ENCODE data around the gene MGAT4A.

MGAT4A gene

DNA sequence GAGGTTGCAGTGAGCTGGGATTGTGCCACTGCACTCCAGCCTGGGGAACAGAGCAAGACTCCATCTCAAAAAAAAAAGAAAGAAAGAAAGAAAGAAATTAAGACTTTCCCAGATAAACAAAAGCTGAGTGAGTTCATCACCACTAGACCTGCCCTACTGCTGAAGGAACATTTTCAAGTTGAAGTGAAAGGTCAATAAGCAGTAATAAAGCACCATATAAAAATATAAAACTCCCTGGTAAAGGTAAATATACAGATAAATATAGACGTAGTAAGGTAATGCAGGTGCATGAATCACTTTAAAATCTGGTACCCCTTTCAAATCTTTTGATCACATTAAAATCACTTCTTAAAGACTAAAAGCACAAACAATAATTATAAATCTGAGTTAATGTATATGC, 79.9 kb downstream of the MGAT4A start:
- DNase-seq = no peak

DNA sequence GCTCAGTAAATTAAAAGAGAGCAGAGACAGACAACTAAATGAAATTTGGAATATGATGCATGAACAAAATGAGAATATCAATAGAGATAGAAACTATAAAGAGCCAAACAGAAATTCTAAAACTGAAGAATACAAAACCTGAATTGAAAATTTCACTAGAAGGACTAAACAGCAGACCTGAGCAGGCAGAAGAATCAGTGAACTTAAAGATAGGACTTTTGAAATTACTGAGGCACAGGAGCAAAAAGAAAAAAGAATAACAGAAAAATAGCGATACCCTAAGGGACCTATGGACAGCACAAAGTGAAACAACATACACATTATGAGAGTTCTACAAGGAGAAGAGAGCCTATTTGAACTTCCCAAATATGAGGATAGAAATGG, 80.9 kb downstream of the MGAT4A start:
- DNase-seq = no peak

DNA sequence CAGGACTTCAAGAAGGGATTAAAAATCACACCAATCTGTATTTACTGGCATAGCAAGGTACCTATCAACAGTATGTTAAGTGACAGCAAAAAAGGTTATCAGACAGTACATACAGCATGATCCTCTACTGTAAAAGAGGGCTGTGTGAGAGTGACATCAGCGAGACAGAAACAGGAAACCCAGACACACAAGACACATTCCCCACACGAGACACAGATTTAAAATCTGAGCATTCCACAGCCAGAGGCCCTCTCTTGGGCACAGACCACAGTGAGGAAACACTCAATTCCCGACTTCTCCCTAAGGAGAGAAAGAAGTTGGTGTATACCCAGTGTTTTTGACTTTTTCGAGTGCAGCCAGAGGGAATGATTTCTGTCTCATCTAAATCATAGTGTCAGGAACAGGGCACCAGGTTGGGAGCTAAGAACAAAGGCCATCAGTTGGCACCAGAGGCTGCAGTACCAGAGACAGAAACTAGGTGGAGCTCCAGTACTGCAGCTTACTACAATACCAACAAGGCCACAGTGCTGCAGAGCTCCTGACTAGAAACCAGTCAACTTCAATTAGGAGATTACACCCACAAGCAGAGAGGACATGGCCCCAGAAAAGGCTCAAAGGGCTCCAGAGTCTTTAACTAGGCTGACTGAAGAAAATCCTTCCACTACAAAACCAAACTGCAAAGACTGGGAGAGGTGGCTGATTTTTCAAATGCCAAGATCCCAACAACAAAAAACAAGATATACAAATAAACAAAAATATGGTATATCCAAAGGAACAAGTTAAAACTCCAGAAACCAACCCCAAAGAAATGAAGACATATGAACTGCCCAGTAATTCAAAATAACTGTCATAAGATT, 81.6 kb downstream of the MGAT4A start:
- DNase-seq = peak; percentile 39 to 81

DNA sequence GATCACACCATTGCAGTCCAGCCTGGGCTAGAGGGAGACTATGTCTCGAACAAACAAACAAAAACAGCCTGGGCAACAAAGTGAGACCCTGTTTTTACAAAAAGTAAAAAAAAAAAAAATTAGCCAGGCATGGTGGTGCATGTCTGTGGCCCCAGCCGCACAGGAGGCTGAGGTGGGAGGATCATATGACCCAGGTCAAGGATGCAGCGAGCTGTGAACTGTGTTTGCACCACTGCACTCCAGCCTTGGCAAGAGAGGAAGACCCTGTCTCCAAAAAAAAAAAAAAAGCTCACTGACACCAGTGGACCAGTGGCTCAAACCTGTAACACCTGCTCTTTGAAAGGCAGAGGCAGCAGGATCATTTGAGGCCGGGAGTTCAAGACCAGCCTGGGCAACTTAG, 82.5 kb downstream of the MGAT4A start:
- DNase-seq = no peak

DNA sequence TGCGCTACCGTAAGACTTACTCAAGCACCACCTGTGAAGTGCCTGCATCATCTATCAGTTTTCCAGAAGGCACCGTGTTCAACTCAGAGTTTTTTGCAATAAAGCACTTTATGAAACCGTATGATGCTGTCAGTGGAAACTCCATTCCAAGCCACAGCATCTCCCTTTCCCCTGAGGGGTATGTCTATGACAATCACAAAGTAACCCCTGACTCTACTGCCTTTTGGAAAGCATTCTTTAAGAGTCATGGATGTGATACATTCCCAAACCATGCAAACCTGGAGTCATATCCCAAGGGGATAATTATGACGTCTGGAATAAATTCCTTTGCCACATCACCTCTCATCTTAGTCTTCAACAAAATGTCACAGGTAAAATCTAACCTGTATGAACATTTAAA, 83.3 kb downstream of the MGAT4A start:
- no peak for DNase-seq

DNA sequence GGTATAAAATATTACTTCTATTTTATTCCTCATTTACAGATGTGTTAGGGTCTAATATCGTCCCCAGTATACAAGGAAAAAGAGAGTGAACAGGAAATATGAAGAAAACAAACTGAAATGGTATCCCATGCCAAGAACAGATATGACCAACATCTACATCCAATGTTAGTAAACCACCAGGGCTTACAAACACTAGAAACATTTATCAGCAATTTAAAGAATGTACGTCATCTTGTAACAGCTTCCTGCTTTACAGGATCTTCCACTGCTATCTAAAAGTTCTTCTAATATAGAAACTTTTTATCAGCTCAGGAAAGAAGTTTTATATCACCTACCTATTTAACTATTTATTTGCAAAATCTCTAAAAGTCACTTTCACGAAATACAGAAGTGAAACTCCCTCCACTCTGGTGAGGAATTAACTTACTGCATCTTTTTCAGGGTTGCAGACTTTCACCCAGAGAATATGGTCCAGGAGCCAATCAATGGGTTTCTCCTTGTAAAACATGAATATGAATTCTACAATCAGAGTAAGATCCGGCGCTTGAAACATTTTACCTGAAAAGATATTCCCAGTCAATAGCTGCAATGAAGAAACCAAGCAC, 87.3 kb downstream of the MGAT4A start:
- DNase-seq = no peak

DNA sequence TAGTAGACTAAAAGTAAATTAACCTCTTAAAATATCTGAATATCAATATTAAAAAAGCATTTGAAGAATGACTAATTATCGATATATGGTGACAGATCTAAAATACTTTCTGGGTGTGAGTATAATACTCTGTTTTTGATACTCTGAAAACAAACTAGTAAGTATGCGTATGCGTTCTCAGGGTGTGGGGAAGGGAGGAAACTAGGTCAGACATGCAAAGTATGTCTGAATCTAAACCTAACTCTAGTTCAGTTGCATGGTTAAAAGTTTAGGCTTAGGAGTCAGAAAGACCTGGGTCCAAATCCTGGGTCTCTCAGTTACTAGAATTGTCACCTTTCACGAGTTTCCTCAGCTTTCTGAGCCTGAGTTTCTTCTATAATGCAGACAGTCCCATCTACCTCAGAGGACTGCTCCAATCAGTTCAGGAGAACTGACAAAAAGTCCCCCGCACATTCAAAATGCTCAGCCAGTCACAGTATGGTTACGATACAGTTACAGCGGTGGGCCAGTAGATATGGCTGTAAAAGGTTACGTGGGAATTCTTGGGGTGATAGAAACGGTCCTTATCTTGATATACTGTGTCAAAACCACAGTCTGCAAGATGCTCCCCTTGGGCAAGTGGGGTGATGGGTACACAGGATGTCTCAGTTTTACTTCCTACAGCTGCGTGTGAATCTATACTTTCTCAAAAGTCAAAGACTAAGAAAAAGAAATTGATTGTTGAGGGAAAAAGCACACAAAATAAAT, 93.4 kb downstream of the MGAT4A start:
- DNase-seq = no peak

DNA sequence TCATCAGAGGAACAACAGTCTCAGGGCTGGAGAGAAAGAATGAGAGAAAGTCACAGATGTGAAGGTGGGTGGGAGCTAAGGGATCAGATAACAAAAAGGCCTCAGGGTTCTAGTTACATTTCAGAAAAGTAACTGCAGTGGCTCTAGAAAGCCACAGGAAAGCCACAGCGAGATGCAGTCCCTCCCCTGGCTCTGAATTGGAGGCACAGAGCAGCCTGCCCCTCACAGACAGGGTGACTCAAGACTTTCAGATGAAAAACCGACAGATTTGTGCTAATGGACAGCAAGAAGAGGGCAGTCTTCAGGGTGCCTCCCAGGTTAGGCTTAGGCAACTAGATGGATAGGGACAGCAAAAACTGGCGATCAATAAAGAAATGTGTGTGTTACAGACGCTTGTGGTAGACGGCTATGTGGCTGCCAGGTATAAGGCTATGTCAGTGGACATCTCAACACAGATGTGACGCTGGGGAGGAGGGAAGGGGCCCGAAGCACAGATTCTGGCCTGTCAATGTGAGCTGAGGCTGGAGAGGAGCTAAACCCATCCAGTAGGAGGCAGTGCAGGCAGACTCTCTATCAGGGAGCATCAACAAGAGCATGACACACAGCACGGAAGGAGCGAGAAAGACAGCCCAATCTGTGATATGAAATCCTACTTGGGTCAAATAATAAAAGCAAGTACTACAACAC, 96.4 kb downstream of the MGAT4A start:
- peak in 1 of 2 experiments; percentile 13 for DNase-seq

DNA sequence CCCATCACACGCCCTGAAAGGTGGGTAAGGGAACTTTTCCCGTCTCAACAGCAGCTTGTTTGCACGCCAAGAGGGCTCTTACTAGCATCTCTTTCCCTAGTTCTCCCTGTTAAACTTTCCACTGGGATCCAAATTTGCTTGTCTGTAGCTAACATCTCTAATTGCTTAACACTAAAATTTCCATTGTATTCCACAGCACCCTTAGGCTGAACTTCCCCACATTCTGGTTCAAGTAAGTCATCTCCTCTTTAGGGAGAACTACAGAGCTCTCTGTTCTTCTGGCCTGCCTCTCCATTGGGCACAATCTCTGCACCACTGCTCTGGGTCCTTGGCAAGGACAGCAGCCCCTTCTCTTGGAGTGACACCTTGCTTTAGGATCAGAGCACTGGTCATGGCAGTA, 98.6 kb downstream of the MGAT4A start:
- DNase-seq = no peak

DNA sequence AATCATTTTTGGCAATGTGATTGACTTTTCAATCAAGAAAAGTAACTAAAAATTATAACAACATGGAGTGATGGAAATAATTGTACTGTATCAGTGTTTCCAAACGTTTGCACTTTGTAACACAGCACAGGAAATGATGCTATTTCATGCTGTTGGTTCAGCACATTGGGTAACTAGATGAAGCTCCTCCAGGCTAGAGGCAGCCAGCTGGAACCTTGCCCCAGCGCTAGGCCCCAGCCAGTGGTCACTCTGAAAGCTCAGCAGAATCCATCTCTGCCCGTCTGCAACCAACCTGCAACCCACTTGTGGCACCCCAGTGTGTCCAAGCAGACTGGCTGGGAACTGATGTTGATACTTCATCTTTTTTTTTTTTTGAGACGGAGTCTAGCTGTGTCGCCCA, 107.3 kb downstream of the MGAT4A start:
- no peak for DNase-seq

DNA sequence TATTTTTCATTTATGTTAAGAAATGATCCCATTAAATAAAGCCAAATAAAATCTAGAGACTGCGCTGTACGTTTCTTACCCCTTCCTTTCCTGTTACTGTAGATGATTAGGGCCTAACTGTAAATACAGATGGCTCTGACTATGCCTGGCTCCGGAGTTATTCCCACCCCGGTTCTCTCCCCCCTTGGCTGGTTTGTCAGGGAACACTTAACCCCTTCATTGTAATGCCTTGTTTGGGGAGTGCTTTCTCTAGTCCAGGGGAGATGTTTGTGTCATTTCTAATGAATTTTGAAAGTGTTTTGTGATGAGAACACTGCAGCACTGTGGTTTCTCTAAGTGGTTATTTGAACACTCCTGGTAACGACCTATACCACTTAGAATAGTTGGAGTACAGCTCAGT, 113.8 kb downstream of the MGAT4A start:
- no peak for DNase-seq

DNA sequence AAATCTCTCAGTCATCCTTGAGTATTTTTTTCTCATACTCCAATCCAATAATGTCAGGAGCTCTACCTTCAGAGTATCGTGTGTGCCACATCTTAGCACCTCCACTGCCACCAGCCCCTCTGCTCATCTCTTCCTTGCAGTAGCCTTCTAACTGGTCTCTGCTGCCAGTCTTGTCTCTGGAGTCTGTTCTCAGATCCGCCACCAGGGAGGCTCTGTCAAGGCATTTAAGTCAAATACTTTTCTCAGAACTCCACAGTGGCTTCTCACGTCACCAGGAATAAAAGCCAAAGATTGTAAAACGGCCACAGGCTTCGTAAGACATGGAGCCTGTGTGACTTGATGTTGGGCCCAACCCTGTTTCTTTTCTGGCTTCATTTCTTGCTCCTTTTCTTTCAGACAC, 115.5 kb downstream of the MGAT4A start:
- DNase-seq = no peak

DNA sequence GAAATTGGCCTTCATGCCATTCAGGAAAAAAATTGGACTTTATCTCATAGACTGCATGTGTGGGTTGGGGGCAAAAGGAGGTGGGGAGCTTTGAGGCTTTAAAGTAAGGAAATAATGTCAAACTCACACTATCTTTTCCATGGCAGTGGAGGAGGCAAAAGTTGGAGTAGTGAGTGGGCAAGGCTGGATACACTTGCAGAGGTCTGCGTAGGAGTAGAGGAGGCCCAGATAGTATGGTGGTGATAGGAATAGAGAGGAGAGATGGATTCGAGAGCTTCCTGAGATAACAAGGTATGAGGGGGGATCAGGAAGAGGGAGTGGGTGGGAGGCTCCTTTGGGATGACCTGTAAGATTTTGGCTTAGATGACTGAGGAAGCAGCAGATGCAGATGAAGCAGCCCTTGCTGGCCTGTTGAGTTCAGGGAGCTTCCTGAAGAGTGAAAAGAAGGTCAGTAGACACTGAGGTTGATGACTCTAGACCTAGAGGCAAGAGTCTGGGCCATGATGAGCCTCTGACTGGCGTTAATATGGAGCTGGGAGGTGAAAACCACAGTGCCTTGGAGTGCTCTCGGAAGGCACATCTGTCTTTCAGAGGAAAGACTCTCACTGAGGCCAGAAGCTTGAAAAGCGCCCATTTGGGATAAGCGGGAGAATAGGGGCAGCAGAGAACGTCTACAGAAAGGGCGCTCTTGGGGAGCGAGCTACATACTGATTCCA, 116.8 kb downstream of the MGAT4A start:
- no peak for DNase-seq

DNA sequence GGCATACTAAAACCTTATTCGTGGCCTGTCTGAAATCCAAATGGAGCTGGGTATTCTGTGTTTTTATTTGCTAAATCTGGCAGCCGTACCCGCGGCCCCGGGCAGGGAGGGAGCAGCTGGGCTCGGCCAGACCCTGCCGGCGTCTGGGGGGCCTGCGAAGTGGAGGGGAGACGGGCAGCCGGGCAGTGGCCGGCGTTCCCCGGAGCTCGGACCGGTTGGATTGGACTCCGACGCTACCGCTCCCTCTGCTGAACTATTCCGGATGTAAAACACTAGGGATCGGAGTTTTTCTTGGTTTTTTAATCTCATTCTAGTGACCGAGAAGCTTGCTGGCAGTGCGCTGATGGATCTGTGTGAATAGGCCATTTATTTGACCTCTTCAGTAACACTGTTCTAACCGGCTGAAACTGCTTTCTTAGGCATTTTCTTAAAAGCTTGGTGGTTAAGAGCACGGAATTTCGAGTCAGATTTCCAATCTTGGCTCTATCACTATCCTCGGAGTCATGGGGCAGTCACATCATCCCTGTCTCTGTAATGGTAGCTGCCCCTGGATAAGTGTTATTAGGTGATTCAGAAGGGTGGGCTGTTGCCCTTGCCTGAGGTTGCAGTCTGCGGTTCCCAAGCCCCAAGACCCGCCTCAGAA, 121.8 kb downstream of the MGAT4A start:
- DNase-seq = peak in 1 of 2 experiments; percentile 25

DNA sequence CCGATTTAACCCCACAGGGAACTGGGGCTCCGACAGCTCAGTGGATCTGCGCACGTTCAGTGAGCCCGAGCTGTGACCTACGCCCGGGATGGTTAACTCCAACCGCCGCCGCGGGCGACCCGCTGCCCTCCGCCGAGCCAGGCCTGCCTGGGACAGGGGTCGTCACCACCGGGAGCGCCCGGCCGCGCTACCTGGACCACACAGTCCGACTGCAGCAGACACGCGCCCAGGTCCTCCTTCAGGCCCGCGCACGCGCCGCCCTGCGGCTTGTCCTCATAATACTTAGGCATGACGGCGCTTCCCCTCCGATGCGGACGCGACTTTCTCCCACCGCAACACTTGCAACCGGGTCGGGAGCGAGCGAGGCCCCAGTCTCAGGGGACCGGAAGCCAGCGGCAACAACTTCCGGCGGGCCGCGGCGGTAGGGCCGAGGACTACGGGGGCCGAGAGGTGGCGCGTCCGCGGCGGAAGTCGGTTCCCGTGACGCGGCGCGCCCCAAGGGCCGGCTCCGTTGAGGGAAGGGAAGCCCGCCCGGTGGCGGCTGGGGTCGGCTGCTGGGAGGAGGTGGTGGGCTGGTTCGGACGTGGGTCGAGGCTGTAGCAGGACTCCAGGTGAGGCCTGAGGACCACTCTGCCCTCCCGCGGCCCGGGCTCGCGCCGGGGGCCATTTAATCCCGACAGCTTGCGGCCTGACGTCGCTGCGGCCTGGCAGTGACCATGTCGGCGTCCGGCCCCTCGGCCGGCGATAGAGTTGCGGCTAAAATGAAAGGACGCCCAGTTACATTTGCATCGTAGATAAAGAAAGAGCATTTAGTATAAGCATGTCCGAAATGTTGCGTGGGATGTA, 122.6 kb downstream of the MGAT4A start, which contains the start of the genes COA5 and UNC50:
COA5 (minus strand) TSS at position 397 of the 846 bp plus-strand sequence; CDS start at position 290, 107 bp downstream.
UNC50 (plus strand) TSS at position 474 of the 846 bp plus-strand sequence. CDS start 1,171 bp downstream, outside the sequence.
- DNase-seq = peak; percentile 53 to 95

DNA sequence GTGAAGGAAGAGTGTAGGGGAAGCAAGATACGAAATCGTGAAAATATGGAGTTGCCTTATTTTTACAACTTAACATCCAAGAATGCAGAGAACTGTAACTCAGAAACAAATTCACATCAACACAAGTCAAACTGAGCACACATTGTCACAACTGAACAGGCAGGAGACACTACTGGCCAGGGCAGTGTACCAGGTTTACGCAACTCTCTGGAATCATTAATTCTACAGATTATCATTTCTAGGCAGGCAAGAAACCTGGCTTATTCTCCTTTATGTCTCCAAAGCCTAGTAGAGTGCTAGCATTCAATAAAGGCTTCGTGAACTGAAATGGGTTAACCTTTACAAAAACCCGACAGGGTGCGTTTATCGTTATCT, 123.2 kb downstream of the MGAT4A start:
- DNase-seq = peak in 1 of 2 experiments; percentile 34

DNA sequence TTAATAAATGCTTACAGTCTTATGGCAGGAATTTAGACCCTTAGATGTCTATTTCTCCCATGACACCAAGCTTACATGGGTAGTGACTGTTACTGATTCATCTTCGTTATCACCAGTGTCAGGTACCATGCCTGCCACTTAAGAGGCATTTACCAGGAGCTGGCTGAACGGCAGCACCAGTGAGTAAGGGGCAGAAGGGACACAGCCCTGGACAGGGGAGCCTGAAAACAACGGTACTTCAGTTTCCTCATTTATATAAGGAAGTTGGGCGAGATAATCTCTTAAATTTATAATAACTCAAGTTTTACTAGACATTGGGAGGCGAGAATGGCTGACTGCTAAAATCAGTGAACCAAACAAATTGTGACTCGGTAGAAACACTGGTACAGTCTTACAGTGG, 123.8 kb downstream of the MGAT4A start:
- no peak for DNase-seq

DNA sequence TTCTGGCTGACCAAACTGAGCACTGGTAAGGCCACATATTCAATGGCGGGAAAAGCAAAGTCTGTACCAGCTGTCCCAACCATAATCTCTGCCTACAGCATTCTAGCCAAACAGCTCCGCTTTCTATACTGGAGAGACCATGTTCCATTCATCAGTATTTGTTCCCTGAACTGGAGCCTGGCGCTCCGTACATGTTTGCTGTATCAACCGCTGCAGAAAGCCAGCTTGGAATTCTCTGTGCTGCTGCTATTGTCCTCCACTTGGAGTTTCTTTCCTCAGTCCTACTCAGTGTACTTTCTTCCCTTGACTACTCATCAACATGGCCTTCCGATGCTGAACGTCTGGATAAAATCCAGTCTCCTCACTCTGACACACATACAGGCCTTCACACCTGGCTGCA, 124.5 kb downstream of the MGAT4A start:
- no peak for DNase-seq

DNA sequence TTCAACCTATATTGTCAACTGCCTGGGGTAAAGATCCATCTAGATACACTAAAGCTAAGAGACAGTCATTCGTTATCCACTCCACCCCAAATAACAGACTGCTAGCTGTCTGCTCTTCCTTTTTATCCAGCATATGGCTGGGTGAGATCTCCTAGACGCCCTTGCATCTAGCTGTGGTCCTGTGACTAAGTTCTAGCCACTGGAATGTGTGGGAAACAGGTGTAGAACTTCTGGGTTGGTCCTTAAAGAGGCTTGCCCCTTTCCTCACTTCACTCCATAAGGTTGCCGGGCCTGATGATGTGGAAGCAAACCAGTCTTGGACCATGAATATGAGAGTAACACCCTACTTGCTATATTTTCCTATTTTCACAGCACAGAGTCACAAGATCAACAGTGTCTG, 125.9 kb downstream of the MGAT4A start:
- no peak for DNase-seq

DNA sequence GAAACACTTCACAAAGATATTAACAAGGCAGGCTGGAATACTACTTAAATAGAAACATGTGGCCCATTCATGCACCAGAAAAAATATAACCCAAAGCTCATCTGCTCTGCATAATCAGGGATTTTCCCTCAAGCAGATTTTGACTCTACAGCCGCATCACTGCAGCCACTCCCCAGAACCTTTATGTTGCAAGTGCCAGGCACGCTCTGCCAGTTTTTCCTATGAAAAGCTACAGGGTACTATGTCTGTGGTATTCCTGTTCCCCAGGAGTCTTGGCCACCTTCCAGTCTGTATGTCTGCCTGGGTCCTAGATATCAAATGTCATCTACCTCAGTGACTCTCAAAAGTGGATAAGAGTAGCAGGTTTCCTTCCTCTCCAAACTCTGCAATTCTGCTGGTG, 126.4 kb downstream of the MGAT4A start:
- no peak for DNase-seq
